GM21423 (cell line): Measurements from ENCODE around the gene MNAT1.

Experiments used
- ATAC-seq: cut with Tn5 transposase; IDR thresholded peaks from one replicate; pipeline ENCODE4 v1.9.1; 2021; ENCODE audit warnings: mild to moderate bottlenecking, moderate library complexity; ENCODE audit not compliant: unreplicated experiment

The MNAT1 gene

GRCh38 chr14:61019537-61019936 lies 285.0 kb downstream of the MNAT1 start:
- no peak for ATAC-seq
